ENCODE data around the gene DOC2A. TPM values are rescaled to one million over a fixed set of nuclear protein-coding genes. Genes with fewer than 3 reads are reported as not detected.
"Not testable (repeated sequence)": the region's sequence is repeated elsewhere in the genome, so short reads cannot be mapped to it uniquely, and the experiment has no call there.

The DOC2A gene
- total RNA-seq, 2 donors from 2014 or later: 6.2 to 9.9 TPM

DNA sequence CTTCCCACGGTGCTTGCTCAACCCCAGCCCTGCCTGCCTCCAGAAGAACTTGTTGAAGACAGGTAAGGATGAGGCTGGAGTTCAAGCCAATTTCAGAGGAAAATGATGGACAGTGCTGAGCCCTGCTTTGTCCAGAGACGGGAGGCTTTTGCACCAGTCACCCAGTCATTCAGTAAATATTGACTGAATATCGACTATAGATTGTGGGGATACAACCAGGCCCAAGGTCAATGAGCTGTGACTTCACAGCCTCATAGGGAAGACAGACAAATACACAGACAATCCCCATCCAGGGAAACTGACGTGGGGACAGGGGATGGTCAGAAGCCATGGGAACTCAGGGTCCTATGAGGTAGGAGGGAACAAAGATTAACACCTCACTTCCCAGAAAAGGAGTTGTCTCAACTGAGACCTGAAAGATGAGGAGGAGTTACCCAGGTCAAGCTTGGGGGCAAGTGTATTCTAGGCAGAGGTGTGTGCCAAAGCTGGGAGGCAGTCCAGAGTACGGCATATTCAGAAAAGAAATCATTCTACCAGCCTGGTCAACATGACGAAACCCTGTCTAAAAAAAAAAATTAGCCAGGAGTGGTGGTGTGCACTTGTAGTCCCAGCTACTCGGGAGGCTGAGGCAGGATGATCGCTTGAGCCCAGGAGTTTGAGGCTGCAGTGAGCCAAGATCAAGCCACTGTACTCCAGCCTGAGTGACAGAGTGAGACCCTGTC, 5.9 kb upstream of the DOC2A start:
- DNase-seq: no peak
- Histone ChIP-seq H3K36me3 (ENCODE audit: control insufficient read depth, insufficient read depth, low read length) (no peaks in the 10 kb centered on the region), H3K4me3 (ENCODE audit: low read length) (no peak overlapping the region), H3K27me3 (ENCODE audit: control insufficient read depth, insufficient read depth, low read length, poor library complexity, severe bottlenecking) (peaks cover 7% of the 10 kb centered on the region), H3K9me3 (ENCODE audit: control insufficient read depth, low read length) (no peaks in the 10 kb centered on the region), H3K9ac (ENCODE audit: extremely low read depth, low read length, poor library complexity, severe bottlenecking) (no peak overlapping the region), H3K27ac (ENCODE audit: low read depth, low read length) (no peak overlapping the region), H3K4me1 (ENCODE audit: control insufficient read depth, insufficient read depth, low read length) (no peaks in the 10 kb centered on the region)
- Mint-ChIP-seq H3K27me3 (ENCODE audit: insufficient read depth) (peaks cover 19% of the 10 kb centered on the region), H3K4me1 (peaks cover 4% of the 10 kb centered on the region), H3K9me3 (no peaks in the 10 kb centered on the region), H3K4me3 (no peak overlapping the region), H3K27ac (no peak overlapping the region), H3K36me3 (ENCODE audit: low read depth) (no peaks in the 10 kb centered on the region)
- TF ChIP-seq, protein P1, sequence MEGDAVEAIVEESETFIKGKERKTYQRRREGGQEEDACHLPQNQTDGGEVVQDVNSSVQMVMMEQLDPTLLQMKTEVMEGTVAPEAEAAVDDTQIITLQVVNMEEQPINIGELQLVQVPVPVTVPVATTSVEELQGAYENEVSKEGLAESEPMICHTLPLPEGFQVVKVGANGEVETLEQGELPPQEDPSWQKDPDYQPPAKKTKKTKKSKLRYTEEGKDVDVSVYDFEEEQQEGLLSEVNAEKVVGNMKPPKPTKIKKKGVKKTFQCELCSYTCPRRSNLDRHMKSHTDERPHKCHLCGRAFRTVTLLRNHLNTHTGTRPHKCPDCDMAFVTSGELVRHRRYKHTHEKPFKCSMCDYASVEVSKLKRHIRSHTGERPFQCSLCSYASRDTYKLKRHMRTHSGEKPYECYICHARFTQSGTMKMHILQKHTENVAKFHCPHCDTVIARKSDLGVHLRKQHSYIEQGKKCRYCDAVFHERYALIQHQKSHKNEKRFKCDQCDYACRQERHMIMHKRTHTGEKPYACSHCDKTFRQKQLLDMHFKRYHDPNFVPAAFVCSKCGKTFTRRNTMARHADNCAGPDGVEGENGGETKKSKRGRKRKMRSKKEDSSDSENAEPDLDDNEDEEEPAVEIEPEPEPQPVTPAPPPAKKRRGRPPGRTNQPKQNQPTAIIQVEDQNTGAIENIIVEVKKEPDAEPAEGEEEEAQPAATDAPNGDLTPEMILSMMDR (conservative IDR thresholded peaks at IDR 0.05): no peak
- WGBS, 2 experiments (ENCODE audit: insufficient coverage in 1 of 2, insufficient read length in 1 of 2): 82 to 88% methylated on average over 8 of the region's 8 CpGs

DNA sequence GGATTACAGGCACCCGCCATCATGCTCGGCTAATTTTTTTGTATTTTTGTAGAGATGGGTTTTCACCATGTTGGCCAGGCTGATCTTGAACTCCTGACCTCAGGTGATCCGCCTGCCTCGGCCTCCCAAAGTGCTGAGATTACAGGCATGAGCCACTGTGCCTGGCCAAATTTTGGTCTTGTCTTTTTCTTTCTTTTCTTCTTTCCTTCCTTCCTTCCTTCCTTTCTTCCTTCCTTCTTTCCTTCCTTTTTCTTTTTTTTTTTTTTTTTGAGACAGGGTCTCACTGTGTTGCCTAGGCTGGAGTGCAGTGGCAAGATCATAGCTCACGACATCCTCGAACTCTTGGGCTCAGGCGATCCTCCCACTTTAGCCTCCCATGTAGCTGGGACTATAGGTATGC, 4.6 kb upstream of the DOC2A start:
- not testable (repeated sequence) for H3K9ac ChIP-seq (ENCODE audit: extremely low read depth, low read length, poor library complexity, severe bottlenecking); H3K4me3 Mint-ChIP-seq; H3K9me3 Mint-ChIP-seq; H3K4me1 Mint-ChIP-seq; H3K4me3 ChIP-seq (ENCODE audit: low read length); H3K27ac Mint-ChIP-seq; DNase-seq; H3K36me3 ChIP-seq (ENCODE audit: control insufficient read depth, insufficient read depth, low read length); H3K4me1 ChIP-seq (ENCODE audit: control insufficient read depth, insufficient read depth, low read length); H3K9me3 ChIP-seq (ENCODE audit: control insufficient read depth, low read length); H3K36me3 Mint-ChIP-seq (ENCODE audit: low read depth); H3K27ac ChIP-seq (ENCODE audit: low read depth, low read length)
- H3K27me3 Mint-ChIP-seq (ENCODE audit: insufficient read depth): peaks cover 25% of the 10 kb centered on the region
- peaks cover 15% of the 10 kb centered on the region for H3K27me3 ChIP-seq (ENCODE audit: control insufficient read depth, insufficient read depth, low read length, poor library complexity, severe bottlenecking)
- 89 to 96% methylated on average over 7 of the region's 7 CpGs for WGBS, 2 experiments (ENCODE audit: insufficient coverage in 1 of 2, insufficient read length in 1 of 2)

DNA sequence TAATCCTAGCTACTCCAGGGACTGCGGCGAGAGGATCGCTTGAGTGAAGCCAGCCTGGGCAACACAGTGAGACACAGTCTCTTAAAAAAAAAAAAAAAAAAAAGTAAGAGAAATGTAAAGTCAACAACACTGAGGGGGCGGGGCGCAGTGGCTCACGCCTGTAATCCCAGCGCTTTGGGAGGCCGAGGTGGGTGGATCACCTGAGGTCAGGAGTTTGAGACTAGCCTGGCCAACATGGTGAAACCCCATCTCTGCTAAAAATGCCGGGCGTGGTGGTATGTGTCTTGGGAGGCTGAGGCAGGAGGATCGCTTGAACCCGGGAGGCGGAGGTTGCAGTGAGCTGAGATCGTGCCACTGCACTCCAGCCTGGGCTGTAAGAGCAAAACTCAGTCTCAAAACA, 1.8 kb upstream of the DOC2A start:
- H3K27me3 ChIP-seq (ENCODE audit: control insufficient read depth, insufficient read depth, low read length, poor library complexity, severe bottlenecking): peaks cover 22% of the 10 kb centered on the region
- not testable (repeated sequence) for H3K27ac ChIP-seq (ENCODE audit: low read depth, low read length); H3K4me3 ChIP-seq (ENCODE audit: low read length)

DNA sequence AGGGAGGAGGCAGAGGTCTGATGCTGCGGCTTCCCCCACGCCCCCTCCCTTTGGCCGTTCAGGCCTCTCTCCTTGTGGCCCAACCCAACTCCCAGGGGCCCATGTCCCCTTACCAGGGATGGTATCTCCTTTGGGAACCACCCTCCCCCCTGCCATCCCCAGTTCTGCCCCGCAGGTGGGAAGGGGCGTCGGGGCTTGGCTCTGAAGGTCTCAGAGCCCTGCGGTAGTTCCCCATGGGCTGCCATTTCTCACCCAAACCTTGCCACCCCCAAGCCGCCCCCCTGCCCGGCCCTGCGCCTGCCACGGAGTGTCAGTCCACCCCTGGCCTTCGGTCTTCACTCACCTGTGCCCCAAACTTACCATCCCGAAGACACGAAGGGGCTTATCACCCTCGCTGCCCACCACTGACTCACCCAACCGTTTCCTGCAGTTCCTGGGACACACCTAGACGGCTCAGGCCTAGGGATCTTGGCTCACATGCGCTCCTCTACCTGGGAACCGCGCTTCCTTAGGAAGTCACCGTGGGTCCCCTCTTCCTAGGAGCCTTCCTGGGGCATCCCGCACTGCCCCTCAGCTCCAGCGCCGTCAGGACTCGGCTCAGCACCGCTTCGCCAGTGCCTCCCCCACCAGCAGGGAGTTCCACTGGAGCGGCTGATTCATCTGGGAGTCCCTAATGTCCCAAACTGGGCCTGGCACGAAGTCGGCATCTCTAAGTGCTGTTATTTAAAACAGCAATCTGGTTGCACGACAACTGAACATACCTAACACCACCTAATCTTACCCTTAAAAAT, 1.1 kb upstream of the DOC2A start:
- Mint-ChIP-seq H3K27ac (no peak overlapping the region), H3K27me3 (ENCODE audit: insufficient read depth) (peaks cover 46% of the 10 kb centered on the region), H3K36me3 (ENCODE audit: low read depth) (no peaks in the 10 kb centered on the region), H3K4me1 (peaks cover 7% of the 10 kb centered on the region), H3K9me3 (no peaks in the 10 kb centered on the region), H3K4me3 (peak overlapping the region; percentile 62)
- Histone ChIP-seq H3K27me3 (ENCODE audit: control insufficient read depth, insufficient read depth, low read length, poor library complexity, severe bottlenecking) (peaks cover 22% of the 10 kb centered on the region), H3K4me1 (ENCODE audit: control insufficient read depth, insufficient read depth, low read length) (no peaks in the 10 kb centered on the region), H3K9ac (ENCODE audit: extremely low read depth, low read length, poor library complexity, severe bottlenecking) (no peak overlapping the region), H3K4me3 (ENCODE audit: low read length) (no peak overlapping the region), H3K9me3 (ENCODE audit: control insufficient read depth, low read length) (no peaks in the 10 kb centered on the region), H3K36me3 (ENCODE audit: control insufficient read depth, insufficient read depth, low read length) (no peaks in the 10 kb centered on the region), H3K27ac (ENCODE audit: low read depth, low read length) (no peak overlapping the region)
- DNase-seq: peak; percentile 70
- 29 to 35% methylated on average over 16 to 31 of the region's 31 CpGs for WGBS, 2 experiments (ENCODE audit: insufficient coverage in 1 of 2, insufficient read length in 1 of 2)
- TF ChIP-seq, protein P1 (conservative IDR thresholded peaks at IDR 0.05): no peak

More for the DNA sequence above, 1.8 kb upstream of the DOC2A start:
- H3K36me3 ChIP-seq (ENCODE audit: control insufficient read depth, insufficient read depth, low read length); H3K4me1 ChIP-seq (ENCODE audit: control insufficient read depth, insufficient read depth, low read length); H3K9me3 Mint-ChIP-seq; H3K9ac ChIP-seq (ENCODE audit: extremely low read depth, low read length, poor library complexity, severe bottlenecking); H3K4me3 Mint-ChIP-seq; H3K4me1 Mint-ChIP-seq; H3K36me3 Mint-ChIP-seq (ENCODE audit: low read depth); H3K9me3 ChIP-seq (ENCODE audit: control insufficient read depth, low read length); H3K27ac Mint-ChIP-seq; DNase-seq: not testable (repeated sequence)
- peaks cover 46% of the 10 kb centered on the region for H3K27me3 Mint-ChIP-seq (ENCODE audit: insufficient read depth)
- WGBS, 2 experiments (ENCODE audit: insufficient coverage in 1 of 2, insufficient read length in 1 of 2): 88 to 92% methylated on average over 11 to 14 of the region's 14 CpGs

Data from endodermal cell (in vitro differentiated cells).